HK-2 (cell line): Measurements from ENCODE around the gene SULF2.
A peak's percentile ranks its signal among the peaks of the same experiment; 100 is the strongest.

ENCODE experiments used
- DNase-seq: peaks from one replicate; pipeline ENCODE4 v3.0.0-alpha.2; 2018; ENCODE audit not compliant: unreplicated experiment

SULF2 gene

DNA sequence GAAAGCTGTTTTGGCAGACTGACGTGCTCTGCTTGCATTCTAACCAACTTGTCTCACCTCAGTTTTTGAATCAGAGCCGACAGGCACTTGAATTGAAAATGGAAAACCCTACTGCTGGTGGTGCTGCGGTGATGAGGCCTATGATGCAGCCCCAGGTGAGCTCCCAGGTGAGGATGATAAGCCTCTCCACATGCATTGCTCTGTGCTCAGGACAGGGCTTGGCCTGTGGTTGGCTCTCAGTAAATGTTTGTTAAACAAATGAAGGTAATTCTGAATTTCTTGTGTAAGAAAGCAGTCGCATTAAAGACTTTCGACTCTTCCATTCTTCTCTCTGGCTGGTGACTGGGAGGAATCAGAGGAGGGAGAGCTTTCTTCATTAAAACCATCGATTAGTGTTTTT is 136.3 kb downstream of the SULF2 start:
- DNase-seq: no peak

DNA sequence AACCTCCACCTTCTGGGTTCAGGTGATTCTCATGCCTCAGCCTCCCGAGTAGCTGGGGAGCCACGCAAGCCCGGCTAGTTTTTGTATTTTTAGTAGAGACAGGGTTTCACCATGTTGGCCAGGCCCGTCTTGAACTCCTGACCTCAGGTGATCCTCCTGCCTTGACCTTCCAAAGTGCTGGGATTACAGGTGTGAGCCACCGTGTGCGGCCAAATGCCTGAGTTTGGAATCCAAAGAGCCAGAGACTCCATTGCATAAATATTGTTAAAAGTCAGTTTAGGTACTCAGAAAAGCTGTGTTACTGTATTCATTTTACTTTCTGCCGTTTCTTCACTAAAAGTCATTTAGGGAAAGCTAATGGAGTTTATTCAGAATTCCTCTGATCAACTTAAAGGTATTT is 137.3 kb downstream of the SULF2 start:
- DNase-seq: no peak

DNA sequence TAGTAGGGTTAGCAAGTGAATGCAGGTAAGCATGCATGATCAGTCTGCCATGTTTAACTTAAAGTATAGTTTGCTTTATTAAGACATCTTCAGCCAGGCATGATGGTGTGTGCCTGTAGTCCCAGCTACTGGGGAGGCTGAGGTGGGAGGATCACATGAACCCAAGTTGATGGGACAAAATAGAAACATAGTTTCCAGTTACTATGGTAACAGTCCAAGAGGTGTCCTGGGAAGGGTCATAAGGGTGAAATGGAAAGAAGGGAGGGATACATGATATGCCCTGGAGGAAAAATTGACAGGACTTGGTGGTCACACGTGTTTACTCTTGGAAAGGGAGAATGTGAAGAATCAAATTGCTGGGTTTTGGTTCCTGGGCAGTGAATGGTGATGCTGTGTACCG is 139.6 kb downstream of the SULF2 start:
- no peak for DNase-seq

DNA sequence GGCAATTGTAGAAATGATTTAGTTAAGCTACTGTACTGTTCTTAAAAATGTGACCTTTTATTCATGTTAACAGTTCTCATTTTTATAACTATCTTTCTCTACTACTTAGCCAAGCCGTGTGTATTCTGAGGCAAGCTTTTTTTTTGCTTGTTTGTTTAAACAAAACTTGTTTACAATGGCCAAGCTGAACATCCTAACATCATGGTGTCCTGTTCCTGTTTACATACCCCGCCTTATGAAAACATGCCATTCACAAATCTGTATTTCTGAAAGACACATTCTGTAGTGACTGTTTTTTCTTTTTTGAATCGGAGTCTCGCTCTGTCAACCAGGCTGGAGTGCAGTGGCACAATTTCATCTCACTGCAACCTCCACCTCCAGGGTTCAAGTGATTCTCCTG is 142.7 kb downstream of the SULF2 start:
- no peak for DNase-seq

DNA sequence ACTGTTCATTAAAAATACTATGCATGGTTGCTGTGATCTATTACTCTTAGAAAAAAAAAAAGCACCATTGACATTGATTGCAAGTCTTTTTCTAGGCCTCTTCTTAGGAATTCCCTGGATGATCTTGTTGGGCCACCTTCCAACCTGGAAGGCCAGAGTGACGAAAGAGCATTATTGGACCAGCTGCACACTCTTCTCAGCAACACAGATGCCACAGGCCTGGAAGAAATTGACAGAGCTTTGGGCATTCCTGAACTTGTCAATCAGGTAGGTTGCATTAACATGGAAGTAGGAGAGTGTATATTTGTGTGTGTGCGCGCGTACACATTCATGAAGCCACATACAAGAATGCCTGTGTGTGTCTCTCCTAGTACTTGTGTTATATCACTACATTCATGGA is 143.2 kb downstream of the SULF2 start:
- DNase-seq: no peak

DNA sequence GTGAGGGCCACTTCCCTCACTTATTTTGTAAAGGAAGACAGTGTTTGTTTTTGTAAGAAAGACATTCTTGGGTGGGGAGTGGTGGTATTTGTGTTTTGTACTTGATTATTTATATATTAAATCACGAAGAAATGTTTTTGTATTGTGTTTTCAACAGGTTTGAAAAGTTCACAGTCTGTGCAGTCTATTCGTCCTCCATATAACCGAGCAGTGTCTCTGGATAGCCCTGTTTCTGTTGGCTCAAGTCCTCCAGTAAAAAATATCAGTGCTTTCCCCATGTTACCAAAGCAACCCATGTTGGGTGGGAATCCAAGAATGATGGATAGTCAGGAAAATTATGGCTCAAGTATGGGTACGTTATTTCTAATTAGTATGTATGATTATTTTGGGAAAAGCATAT is 146.4 kb downstream of the SULF2 start:
- DNase-seq: no peak

DNA sequence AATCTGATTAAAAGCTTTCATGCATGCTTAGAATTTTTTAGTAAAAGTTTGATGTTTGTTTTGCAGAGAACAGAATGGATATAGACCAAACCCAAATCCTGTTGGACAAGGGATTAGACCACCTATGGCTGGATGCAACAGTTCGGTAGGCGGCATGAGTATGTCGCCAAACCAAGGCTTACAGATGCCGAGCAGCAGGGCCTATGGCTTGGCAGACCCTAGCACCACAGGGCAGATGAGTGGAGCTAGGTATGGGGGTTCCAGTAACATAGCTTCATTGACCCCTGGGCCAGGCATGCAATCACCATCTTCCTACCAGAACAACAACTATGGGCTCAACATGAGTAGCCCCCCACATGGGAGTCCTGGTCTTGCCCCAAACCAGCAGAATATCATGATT is 150.0 kb downstream of the SULF2 start:
- no peak for DNase-seq

DNA sequence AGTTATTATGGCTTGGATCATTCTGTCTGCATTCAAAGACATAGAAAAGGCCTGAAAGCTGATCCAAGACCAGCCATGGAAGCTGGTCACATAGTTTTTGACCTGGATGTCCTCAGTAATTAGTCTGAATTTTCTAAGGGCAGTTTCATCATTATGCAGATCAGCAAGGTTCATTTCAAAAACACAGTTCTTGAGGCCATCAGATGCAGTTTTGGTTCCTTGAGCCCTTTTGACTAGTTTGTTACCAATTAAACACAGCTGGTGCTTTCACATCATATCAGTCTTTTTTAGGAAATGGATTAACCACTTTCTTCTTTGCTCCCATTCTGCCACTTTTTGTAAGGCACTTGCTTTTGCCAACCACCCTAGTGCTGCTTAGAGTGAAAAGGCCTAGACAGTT is 154.2 kb downstream of the SULF2 start:
- no peak for DNase-seq

GRCh38 chr20:47629907-47630306 is 155.4 kb downstream of the SULF2 start:
- DNase-seq: no peak

DNA sequence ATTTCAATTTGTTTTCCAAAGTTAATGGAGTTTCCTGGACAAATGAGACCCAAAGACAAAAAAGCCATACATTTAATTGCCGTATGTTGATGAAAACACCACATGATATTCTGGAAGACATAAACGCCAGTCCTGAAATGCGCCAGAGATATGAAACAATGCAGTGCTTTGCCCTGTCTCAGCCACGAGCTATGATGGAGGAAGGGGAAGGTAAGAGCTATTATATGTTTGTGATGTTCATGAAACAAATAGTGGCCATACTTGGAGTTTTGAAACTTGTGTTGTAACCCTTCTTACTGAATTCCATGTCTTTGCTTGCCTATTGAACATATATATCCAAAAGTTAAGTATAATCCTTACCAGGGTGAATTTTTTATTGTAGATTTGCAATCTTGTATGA is 157.7 kb downstream of the SULF2 start:
- DNase-seq: no peak

DNA sequence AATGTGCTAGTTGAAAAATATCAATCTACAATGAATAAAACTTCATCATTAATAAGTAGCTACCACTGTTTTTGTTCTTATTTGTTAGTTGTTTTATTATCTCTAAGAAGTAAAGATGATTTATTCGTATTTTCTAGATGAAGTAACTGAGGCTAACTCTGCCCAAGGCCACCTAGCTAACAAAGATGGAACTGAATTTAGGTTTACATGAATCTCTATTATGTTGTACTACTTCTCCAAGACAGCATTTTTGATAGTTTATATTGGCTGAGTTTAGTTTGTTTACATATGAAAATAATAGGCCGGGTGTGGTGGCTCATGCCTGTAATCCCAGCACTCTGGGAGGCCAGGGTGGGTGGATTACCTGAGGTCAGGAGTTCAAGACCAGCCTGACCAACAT is 162.1 kb downstream of the SULF2 start:
- no peak for DNase-seq

DNA sequence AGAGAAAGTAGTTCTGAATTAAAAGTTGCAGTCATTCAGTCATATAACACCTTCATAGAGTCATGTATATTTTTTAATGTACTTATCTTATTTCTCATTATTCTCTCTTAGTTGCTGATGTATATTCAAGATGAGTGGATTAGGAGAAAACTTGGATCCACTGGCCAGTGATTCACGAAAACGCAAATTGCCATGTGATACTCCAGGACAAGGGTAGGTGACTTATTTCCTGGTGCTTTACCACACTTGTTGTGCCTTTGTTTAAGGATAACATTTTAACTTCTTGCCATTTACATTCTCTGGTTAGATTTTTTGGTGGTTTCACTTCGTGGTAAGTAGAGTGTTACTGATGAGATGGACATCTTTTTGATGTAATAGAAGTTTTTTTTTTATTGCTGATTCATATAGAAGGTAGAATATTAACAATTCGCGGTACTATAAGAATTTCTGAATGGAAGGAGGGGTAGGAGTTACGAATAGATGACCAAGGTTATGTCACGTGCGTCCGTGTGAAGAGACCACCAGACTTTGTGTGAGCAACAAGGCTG is 163.1 kb downstream of the SULF2 start:
- DNase-seq: peak; percentile 37

DNA sequence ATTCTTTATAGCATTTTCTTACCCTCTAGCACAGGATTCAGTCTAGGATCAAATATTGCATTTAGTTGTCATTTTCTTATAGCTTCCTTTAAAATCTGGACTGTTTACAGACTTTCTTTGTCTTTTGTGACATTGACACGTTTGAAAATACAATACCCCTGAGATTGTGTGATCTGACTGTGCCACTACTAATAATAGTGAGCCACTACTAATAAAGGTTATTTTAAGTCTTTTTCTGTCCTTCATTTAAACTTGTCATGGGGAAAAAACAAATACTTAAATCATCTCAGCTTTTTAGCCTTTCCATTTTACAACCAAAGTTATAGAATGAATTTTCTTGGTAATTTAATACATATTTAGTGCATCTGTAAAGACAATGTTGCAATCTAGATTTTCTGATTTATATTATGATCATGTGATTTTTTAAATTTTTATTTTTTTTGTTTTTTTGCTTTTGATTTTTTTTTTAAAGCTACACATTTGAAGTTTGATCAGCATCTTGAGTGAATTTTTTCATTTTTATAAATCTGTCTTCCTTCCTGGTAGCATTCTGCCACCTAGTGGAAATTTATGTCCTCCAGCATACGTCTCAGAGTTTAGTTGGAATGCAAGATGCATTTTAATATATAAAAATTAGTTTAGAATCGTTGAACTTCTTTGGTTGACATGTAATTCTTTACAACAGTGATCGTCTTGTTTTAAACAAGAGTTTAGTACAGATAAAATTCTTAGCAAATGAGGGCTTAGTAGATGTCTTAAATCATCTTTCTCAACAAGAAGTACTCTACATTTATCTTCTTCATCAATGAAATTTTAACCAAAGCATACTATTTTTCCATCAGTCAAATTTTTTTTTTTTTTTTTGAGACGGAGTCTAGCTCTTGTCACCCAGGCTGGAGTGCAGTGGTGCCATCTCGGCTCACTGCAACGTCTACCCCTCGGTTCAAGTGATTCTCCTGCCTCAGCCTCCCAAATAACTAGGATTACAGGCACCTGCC is 164.2 kb downstream of the SULF2 start:
- no peak for DNase-seq

DNA sequence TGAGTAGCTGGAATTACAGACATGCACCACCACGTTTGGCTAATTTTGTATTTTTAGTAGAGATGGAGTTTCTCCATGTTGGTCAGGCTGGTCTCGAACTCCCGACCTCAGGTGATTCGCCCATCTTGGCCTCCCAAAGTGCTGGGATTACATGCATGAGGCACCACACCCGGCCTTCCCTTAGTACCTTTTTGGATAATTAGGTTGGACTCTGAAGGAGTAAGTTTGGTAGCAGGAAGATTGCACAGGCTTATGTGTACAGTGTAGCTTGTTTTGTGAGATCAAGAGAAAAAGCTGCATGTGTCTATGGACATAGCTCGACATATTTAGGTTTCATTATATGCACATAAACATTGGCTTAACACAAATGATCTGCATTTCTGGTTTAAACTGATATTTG is 166.8 kb downstream of the SULF2 start:
- no peak for DNase-seq

- no peak for DNase-seq
These were observed 170.5 kb downstream of the SULF2 start for GRCh38 chr20:47614703-47615309.

DNA sequence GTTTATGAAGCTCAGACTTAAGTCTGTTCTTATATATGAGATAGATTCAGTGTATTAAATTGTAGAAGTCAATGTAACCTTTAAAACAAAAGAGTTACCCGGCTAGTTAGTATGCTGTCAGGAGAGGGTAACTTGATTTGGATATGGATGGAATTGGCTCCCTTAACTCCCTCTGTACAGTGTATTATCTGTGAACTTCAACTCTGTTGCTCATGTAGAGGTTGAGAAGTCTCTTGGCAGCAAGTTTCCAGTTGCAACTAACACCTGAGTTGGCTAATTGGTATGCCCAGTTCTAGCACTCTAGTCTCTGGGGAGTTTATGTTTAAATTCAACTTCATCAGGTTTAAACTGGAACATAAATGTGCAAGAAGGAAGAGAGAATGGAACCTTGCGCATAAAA is 172.6 kb downstream of the SULF2 start:
- no peak for DNase-seq

DNA sequence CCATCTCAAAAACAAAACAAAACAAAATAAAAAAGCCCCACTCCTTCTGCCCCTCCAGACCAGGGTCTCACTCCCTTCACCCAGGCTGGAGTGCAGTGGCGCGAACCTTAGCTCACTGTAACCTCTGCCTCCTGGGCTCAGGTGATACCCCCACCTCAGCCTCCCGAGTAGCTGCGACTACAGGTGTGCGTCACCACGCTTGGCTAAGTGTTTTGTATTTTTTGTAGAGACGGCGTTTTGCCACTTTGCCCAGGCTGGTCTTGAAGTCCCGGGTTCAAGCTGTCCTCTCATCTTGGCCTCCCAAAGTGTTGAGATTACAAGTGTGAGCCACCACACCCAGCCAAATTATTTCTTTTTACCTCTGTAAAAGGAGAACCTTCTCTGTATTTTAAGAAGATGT is 173.5 kb downstream of the SULF2 start:
- no peak for DNase-seq

DNA sequence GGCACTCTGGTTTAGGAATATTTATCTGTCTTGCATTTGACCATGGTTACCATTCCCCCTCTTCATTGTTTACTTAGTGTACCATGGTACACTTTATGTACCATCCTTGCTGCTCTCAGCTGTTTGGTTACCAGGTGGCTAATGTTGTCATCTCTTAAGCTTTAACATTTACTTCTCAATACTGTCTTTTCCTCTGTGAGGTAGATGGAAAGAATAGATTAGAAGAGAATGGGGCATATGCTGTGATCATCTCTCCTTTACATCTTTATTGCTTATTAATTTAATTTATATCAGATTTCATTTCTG is 174.4 kb downstream of the SULF2 start:
- no peak for DNase-seq

GRCh38 chr20:47610247-47610944 is 174.9 kb downstream of the SULF2 start:
- DNase-seq: peak; percentile 41

- DNase-seq: no peak
These were observed 176.3 kb downstream of the SULF2 start for GRCh38 chr20:47609001-47609400.
